NCI-H2227 treated with DMSO at 0.1 percent for 48 hours (cell line): ENCODE data around the gene MEP1B.
"Not testable (repeated sequence)": the region's sequence is repeated elsewhere in the genome, so short reads cannot be mapped to it uniquely, and the experiment has no call there.

ENCODE experiments used
- DNase-seq: peaks from one replicate; lab custom pipeline; 2025; lab: John Stamatoyannopoulos, UW

Gene MEP1B

DNA sequence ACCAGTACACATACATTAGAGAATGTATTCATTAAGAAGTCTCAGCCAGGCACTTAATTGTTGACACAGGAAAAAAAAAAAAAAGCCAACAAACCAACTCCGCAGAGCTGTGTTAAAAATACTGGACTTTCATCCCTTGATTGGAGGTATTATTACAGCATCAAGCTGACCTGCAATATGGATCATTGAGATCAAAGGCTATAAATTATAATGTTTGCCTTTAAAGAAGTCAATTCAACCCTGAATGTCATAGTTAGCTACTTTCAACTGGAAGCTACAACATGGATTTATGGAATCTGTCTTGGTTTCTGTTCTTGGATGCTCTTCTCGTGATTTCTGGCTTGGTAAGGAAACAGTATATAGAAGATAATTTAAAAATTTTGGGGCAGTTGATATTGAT lies at the start of gene MEP1B:
TSS of gene MEP1B (plus strand) at position 250 of the 400 bp plus-strand sequence. CDS start at position 282, 32 bp downstream.
- no peak for DNase-seq

DNA sequence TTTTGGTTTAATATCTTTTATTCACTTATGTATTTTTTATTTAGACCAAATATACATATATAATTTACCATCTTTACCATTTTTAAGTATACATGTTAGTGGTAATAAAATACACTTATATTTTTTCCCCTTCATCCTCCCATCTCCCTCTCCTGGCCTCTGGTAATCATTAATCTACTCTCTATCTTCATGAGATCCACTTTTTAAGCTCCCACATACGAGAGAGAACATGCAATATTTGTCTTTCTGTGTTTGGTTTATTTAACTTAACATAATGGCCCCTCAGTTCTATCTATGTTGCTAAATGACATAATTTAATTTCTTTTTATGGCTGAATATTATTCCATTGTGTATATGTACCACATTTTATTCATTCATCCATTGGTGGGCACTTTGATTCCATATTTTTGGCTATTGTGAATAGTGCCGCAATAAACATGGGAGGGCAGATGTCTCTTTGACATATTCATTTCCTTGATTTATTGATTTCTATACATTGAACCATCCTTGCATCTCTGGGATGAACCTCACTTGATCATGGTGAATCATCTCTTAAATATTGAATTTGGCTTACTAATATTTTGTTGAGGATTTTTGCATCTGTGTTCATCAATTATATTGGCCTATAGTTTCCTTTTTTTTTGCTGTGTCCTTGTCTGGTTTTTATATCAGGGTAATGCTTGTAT lies 41.5 kb upstream of the MEP1B start:
- DNase-seq, result no peak

DNA sequence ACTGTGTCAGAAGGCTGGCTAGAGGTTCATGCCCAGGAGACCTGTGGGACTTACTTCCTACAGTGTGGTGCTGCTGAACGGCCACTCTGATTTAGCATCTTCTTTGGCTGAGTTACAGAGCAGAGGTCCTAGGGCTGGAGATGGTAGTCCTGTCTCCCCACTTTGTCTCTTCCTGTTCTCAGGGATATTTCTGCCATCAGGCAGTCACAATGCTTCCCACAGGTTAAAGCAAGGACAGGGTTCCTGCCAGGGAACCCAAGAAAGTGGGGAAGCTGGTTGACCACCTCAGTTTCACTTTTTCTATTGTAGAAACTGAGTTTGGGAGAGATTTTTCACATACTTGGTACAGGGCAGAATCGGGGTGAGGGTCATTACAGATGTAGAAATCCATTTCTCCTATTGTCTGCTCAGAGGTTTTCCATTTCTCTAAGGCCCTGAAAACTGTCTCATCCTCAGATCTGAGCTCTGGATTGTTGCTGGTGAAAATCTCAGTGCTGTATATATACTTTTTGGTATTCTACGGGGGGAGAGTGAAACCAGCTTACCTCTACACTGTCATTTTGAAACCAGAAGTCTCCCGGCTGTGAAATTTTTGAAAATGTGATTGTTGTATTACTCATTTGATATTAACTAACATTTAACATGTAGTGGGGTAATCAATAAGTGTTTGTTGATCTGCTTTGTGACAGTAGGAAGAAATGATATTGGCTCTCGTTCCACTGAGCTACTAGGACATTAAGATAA lies 37.0 kb upstream of the MEP1B start:
- no peak for DNase-seq

DNA sequence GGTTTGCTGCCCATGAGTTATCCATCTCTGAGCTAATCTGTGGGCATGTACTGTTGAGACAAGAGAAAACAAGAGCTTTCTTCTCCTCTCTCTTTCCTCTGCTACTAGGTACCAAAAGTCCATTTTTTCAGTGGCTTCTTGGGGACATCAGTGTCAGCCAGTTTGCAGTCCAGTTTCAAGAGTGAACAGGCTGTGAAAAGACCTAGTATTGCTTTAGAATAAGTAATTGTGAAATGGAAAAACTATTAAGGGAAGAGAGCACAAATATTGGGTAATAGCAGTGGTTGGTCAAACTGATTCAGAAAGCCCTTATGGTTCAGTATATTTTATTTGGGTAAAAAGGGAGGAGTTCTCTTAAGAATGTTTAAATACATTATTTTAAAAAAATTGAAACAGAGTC lies 33.0 kb upstream of the MEP1B start:
- no peak for DNase-seq

DNA sequence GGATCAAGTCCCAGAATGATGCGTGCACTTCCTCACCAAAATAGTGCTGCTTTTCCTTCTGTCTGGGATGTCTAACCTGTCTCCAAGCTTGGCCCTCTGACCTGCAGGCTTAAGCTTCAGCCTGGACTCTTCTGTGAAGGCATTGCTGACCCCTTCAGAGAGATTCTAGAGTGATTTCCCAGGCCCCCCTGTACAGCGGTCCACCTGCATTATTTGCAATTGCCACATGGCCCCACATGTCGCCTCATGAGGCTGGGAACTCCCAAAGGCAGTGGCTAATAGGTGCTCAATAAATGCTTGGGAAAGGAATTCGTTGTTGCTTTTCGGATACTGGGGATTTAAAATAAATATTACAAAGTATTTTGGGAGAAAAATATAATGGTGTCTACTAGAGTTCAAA lies 32.3 kb upstream of the MEP1B start:
- DNase-seq, result no peak

DNA sequence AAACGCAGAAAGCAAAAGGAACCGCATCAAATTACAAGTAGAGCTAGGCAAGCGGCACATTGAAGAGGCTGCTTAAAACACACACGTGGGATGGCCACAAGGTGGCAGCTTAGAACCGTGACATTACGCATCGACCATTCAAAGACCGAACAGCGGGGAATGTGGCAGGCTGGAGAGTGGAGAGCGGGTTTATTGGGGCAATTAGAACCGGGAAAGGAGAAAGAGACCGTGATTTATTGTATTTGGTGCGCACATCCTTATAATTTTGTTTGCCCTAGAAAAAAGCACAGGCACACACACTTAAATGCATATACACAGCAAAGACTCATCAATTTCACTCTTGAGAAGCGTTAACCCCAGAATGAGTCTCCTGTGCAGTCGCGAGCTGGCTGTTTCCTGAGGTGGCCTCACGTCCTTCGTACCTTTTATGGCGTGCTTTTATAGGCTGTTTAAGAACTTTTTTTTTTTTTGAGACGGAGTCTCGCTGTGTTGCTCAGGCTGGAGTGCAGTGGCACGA lies 31.7 kb upstream of the MEP1B start:
- DNase-seq, result peak; percentile 96

DNA sequence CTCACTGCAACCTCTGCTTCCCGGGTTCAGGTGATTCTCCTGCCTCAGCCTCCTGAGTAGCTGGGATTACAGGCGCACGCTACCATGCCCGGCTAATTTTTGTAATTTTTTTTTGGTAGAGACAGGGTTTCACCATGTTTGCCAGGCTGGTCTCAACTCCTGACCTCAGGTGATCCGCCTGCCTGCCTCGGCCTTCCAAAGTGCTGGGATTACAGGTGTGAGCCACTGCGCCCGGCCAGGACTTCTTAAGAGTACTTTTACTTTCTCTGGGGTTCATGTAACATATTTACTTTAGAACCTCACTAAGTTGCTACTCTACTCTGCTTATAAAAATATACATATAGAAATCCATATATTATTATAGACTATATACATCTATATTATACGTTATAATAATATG lies 31.2 kb upstream of the MEP1B start:
- DNase-seq, result not testable (repeated sequence)

DNA sequence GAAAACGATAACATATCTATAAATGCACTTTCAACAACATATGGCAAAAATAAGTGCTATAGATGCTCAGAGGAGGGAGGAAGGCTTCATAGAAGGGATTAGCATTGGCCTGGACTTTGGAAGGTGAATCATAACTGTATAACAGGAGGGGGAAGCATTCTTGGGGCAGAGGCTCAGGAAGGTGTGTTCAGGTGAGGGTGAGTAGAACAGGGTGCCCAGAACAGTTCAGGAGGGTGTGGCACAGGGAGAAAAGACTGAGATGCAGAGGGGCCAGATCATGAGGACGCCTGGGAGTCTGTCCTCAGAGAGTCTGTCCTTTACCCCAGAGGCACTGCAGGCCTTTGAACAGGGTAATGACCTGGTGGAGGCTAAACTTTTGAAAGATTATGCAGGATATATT lies 29.3 kb upstream of the MEP1B start:
- no peak for DNase-seq

DNA sequence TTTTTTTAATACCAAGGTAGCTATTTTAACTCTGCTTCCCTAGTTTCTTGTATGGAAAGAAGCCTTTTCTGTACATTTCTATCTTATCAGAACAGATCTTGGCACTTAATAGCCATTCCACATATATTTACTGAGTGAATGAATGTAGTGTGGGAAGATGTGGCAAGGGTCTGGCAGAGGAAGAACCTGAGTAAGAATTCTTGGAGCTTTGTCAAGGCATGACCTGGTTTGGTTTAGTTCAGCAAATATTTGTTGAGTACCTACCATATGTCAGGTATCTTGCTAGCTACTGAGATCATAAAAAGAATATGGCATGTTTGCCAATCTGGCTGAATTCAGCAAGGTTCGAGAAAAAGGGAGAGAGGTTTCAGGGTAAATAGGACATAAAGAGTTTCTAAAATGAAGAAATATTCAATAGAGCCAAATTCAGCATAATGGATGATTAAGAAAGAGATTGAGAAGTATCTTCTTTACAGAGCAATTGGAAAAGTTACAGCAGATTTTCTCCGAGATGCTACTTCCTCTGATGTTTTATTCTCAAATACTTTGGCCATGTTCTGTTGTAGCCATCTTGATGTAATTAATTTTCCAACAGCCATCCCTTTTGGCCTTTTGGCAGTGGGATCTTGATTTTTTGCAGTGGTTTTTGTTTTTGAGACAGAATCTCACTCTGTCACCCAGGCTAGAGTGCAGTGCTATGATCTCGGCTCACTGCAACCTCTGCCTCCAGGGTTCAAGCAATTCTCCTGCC lies 21.7 kb upstream of the MEP1B start:
- no peak for DNase-seq

DNA sequence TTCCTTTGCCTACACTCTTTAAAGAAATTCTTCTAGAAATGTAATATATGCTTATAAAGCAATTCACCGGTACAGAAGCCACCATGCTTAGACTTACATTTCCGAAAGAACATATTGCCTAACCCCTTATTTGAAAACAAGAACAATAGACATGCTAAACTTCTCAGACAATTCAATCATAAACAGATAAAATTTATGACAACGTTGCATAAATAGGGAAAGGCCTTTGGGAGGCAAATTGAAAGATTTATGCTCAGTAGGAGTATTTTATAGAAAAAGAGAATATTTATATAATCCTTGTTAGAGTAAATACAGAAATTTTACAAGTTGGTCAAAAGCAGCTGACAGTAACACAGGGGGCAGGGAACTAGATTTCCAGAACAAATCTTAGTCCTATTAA lies 16.2 kb upstream of the MEP1B start:
- DNase-seq, result no peak

DNA sequence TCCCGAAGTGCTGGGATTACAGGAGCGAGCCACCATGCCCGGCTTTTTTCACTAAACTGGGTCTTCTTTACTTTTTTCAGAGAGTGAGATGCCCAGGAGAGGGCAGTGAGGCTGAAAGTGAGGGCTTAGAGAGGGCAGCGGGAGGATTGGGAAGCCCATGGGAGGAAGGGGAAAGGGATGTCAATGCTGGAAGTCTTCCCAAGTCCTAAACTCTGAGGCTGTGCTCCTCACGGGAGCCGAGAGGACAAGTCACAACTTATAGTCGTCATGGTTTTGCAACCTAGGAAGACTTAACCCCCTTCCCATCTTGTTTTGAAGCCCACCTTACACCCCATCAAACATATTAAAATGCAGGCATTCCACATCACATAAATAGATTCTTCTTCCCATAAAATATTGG lies 15.1 kb upstream of the MEP1B start:
- no peak for DNase-seq

DNA sequence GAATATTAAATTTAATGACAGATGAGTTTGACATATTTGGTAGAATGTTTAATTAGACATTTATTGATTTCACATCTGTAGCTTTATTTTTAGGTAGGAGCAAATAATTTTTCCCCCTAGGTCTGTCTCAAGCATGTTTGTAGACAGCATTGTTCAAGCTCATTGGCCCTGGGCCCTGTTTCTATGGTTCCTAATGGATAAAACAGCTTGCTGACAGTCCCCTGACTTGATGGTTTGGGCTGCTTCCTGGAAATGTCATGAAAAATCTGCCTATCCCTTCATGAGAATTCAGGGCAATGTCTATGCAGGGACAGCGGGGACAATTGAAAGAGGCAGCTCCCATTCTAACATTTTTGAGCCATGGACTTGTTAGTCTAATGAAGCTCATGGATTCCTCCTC lies 14.6 kb upstream of the MEP1B start:
- no peak for DNase-seq

DNA sequence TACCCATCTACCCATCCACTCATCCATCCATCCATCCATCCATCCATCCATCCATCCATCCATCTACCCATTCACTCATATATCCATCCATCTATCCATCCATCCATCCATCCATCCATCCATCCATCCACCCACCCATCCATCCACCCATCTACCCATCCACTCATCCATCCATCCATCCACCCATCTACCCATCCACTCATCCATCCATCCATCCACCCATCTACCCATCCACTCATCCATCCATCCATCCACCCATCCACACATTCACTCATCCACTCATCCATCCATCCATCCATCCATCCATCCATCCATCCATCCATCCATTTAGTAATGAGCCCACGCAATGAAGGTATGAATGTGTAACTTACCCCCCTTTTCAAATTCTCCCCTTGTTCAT lies 13.1 kb upstream of the MEP1B start:
- DNase-seq, result not testable (repeated sequence)

DNA sequence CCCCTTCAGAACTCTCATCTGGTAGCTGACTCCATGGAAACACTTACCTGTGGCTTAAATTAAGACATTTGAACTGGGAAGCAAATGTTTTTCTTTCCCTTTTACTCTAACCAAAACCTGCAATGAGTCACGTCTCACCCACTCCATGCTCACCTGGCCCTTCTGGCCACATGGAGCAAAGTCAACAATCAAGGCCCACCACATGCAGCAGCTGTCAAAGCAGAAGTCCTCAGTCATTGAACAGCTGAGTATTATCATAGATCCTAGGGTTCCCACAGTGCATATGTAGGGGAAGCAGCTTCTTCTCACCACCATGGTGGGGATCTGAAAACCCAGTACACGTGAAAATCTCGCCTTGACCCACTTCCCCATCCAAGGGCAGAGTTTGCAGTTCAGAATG lies 12.3 kb upstream of the MEP1B start:
- DNase-seq, result no peak

DNA sequence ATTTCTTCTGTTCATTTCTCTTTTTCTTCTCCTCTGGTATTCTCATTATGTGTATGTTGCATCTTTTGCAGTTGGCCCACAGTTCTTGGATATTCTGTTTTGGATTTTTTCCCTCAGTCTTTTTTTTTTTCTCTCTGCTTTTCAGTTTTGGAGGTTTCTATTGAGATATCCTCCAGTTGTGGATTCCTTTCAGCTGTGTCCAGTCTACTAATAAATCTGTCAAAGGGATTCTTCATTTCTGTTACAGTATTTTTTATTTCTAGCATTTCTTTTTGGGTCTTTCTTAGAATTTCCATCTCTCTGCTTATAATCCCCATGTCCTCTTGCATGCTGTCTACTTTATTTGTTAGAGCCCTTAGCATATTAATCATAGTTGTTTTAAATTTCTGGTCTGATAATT lies 6.3 kb upstream of the MEP1B start:
- DNase-seq, result no peak

DNA sequence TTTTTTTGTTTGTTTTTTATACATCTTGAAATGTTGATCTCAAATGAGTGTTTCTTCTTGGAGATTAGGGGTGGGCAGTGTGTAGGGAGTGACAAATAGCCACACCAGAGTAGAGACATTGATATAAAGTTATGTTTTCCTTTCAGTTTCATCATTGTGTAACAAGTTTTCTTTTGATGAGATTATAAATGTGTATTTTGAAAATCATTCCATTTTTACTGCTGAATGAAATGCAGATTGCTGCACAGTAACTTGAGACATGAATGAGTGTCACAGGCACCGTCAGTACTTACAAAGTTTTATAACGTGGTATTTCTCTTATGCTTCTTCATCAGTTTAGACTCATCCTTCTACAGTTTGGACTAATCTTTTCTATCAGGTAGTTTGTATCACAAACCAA lies 370 bp downstream of the MEP1B start:
- DNase-seq, result no peak

DNA sequence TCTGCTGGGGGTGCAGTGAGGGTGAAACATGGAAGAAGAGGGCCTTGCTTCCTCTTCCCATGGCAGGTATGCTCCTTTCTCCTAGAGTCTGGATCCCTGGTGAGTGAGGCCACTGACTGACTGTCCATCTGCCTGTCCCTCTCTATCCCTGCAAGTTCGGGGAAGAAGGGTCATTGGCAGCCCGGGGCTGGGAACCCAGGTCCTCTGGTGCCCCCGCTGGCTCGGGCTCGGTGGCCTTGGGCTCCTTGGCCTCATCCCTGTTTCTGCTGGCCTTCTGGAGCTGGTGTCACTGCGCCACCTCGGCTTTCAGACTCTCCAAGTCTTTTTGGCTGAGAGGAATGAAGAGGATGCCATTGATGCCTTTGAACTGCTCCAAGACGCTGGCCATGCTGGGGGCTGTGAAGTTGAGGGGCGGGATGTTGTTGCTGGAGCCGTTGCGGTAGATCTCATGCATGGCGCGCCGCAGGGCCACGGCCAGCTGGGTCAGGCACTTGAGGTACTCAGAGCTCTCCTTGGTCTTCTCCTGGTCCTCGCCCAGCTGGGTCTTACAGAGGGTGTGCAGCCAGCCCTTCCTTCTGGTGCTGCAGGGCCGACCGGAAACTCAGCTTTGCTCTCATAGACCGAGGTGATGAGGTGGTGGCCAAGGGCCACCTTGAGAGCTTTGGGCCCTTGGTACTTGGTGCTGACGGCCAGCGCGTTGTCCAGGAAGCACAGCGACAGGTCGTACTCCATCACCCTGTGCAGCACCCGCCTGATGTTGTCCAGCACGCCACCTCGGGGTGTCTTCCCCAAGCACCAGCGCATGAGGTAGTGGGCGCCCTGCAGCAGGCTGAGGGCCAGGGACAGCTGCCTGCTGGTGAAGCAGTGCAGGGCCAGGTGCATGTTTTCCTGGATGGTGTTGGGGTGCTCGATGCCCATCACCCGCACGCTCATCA lies 6.3 kb downstream of the MEP1B start:
- no peak for DNase-seq

DNA sequence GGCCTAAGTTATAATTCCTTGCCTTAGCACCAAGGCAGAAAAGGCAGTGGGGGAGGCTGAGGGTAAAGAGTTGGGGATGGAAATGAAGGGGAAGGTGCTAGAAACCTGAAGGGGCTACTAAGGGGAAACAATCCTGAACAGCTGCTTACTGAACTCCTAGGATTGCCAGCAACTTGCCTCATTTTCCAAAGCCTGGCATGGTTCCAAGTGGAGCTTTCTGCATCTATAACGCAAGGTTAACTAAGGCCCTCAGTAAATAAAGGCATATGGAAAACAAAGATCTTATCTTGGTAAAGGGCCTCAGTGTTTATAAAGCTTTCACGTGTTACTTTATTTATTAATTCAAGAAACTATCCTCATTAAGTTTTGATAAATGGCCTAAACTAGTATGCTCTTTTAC lies 10.9 kb downstream of the MEP1B start:
- DNase-seq, result no peak

DNA sequence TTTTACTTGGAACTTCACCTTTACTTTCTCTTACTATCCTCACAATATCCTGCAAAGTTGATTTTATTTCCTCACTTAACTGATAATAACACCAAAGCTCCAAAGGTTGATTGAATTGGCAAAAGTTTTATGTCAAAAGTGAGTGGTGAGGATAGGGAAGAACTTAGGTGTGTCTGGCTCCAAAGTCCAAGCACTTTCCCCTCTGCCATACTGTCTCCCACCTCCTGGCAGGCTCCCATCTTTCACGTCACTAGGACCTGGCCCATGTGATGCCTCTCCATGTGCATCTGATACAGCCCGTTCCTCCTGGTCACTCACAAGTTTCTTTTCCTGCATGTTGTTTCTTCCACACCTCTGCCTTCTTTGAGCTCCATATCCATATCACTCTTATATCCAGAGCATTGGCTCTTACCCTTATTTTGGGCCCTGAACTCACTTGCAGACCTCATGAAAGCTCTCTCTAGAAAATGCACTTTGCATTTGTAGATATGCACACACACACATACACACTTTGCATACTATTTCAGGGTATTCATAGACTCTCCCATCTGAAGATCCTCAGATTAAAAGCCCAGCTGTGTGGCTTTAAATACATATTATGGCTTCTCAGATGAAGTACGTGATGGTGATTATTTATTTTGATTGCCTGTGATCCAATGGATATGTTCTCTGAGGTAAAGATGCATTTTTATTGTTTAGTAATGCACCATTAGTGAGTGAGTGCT lies 12.3 kb downstream of the MEP1B start:
- no peak for DNase-seq

DNA sequence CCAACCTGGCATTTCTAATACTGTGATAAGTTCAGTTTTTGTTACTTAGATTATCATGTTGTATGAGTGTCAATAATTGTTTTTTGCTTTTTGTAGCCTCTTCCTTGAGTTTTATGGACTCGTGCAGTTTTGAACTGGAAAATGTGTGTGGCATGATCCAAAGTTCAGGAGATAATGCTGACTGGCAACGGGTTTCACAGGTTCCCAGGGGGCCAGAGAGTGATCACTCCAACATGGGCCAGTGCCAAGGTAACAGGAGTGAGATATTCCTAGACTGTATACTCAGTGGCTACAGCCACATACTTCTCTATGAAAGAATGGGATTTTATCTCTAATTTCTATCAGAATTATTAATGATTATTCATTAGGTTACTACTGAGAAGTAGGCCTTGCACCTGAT lies 18.2 kb downstream of the MEP1B start:
- DNase-seq, result no peak

DNA sequence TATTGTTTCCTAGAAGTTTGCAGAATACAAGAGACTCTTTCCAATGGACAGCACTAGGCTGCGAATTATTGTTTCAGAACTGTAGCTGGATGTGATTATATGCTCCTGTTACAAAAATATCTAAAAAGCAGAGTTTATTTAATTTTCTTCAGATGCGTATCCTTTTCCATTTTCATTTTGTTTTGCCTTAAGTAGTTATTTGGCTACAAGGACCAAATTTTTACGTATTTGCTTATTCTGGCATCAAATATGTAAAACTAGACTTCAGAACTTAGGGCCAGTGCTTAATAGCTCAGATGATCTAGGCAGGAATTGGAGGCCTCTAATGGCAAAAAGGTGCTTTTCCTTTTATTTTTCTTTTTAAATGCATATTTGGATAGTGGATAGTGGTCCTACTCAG lies 18.7 kb downstream of the MEP1B start:
- no peak for DNase-seq
